Gastroesophageal sphincter (tissue), 3 donors: ENCODE measurements around the gene ABHD1.
"Not testable (repeated sequence)": the region's sequence is repeated elsewhere in the genome, so short reads cannot be mapped to it uniquely, and the experiment has no call there.

Experiments
- POLR2AphosphoS5 ChIP-seq: sonication (generic); formaldehyde crosslinking; IDR thresholded peaks from one replicate; pipeline ENCODE4 v1.6.1; 2017; ENCODE audit warnings: antibody characterized with exemption
- TF ChIP-seq, protein P1 (sequence below), 4 experiments: fragments of 200-600 bp in 2 of 4; fragments of 450-650 bp in 2 of 4; sonication (generic) in 1 of 4; IDR thresholded peaks; one replicate each; pipeline ENCODE4 v1.5.1; 2017 to 2019; ENCODE audit warnings: antibody characterized with exemption in 4 of 4, mild to moderate bottlenecking in 2 of 4, moderate library complexity in 2 of 4

DNA sequence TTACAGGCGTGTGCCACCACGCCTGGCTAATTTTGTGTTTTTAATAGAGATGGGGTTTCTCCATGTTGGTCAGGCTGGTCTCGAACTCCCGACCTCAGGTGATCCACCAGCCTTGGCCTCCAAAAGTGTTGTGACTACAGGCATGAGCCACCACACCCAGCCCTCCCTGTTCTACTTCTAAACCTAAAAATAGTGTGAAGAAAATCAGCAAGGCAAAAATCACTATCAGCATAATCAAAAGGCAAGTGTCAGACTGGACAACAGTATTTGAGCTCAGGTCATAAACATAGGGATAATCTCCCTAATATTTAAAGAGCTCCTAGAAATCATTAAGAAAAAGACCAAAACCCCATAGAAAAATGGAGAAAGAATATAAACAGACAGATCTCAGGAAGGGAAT, 52.2 kb downstream of the ABHD1 start:
- TF ChIP-seq, protein P1, sequence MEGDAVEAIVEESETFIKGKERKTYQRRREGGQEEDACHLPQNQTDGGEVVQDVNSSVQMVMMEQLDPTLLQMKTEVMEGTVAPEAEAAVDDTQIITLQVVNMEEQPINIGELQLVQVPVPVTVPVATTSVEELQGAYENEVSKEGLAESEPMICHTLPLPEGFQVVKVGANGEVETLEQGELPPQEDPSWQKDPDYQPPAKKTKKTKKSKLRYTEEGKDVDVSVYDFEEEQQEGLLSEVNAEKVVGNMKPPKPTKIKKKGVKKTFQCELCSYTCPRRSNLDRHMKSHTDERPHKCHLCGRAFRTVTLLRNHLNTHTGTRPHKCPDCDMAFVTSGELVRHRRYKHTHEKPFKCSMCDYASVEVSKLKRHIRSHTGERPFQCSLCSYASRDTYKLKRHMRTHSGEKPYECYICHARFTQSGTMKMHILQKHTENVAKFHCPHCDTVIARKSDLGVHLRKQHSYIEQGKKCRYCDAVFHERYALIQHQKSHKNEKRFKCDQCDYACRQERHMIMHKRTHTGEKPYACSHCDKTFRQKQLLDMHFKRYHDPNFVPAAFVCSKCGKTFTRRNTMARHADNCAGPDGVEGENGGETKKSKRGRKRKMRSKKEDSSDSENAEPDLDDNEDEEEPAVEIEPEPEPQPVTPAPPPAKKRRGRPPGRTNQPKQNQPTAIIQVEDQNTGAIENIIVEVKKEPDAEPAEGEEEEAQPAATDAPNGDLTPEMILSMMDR (IDR thresholded peaks at IDR 0.05) = not testable (repeated sequence)
- not testable (repeated sequence) for TF ChIP-seq POLR2AphosphoS5
